Measurements from ENCODE around the gene PIGQ.
"Not testable (repeated sequence)": the region's sequence is repeated elsewhere in the genome, so short reads cannot be mapped to it uniquely, and the experiment has no call there.

The PIGQ gene

GRCh38 chr16:595942-596735, 26.4 kb downstream of the PIGQ start:
- Histone ChIP-seq H3K4me1 (ENCODE audit: control insufficient read depth, insufficient read depth, low read length) (peaks cover 21% of the 10 kb centered on the region), H3K9ac (ENCODE audit: low read length) (no peak overlapping the region), H3K4me3 (ENCODE audit: low read length) (no peak overlapping the region), H3K36me3 (ENCODE audit: control insufficient read depth, insufficient read depth, low read length, severe bottlenecking) (peaks cover 16% of the 10 kb centered on the region), H3K9me3 (ENCODE audit: control insufficient read depth, low read length) (no peaks in the 10 kb centered on the region), H3K27me3 (replicated peaks; ENCODE audit: control insufficient read depth, insufficient read depth, low read length) (no peaks in the 10 kb centered on the region)
- DNase-seq (ENCODE audit: low read depth) = no peak

DNA sequence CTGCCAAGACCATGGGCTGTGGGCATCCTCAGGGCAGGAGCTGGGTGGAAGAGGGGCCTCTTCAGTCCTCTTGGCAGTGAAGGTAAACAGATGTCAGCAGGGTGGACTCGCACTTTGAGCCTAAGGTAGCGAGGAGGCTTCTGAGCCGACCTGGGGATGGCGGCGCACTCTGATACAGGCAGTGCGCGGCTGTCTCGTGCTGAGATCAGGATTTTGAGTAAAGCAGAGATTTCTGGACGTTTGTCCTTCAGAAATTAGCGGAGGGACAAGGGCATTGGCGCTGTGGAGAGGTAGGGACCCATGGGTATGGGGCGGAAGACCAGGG, 26.9 kb downstream of the PIGQ start:
- H3K36me3 ChIP-seq (ENCODE audit: control insufficient read depth, insufficient read depth, low read length, severe bottlenecking) = peaks cover 16% of the 10 kb centered on the region
- H3K9ac ChIP-seq (ENCODE audit: low read length) = no peak overlapping the region
- H3K4me3 ChIP-seq (ENCODE audit: low read length) = no peak overlapping the region
- H3K27me3 ChIP-seq (replicated peaks; ENCODE audit: control insufficient read depth, insufficient read depth, low read length) = no peaks in the 10 kb centered on the region
- no peaks in the 10 kb centered on the region for H3K9me3 ChIP-seq (ENCODE audit: control insufficient read depth, low read length)
- H3K4me1 ChIP-seq (ENCODE audit: control insufficient read depth, insufficient read depth, low read length) = peaks cover 18% of the 10 kb centered on the region
- DNase-seq (ENCODE audit: low read depth) = no peak

GRCh38 chr16:597655-598054, 27.9 kb downstream of the PIGQ start:
- not testable (repeated sequence) for H3K27me3 ChIP-seq (replicated peaks; ENCODE audit: control insufficient read depth, insufficient read depth, low read length); H3K9ac ChIP-seq (ENCODE audit: low read length); H3K4me3 ChIP-seq (ENCODE audit: low read length); DNase-seq (ENCODE audit: low read depth); H3K9me3 ChIP-seq (ENCODE audit: control insufficient read depth, low read length); H3K4me1 ChIP-seq (ENCODE audit: control insufficient read depth, insufficient read depth, low read length)
- peaks cover 16% of the 10 kb centered on the region for H3K36me3 ChIP-seq (ENCODE audit: control insufficient read depth, insufficient read depth, low read length, severe bottlenecking)

DNA sequence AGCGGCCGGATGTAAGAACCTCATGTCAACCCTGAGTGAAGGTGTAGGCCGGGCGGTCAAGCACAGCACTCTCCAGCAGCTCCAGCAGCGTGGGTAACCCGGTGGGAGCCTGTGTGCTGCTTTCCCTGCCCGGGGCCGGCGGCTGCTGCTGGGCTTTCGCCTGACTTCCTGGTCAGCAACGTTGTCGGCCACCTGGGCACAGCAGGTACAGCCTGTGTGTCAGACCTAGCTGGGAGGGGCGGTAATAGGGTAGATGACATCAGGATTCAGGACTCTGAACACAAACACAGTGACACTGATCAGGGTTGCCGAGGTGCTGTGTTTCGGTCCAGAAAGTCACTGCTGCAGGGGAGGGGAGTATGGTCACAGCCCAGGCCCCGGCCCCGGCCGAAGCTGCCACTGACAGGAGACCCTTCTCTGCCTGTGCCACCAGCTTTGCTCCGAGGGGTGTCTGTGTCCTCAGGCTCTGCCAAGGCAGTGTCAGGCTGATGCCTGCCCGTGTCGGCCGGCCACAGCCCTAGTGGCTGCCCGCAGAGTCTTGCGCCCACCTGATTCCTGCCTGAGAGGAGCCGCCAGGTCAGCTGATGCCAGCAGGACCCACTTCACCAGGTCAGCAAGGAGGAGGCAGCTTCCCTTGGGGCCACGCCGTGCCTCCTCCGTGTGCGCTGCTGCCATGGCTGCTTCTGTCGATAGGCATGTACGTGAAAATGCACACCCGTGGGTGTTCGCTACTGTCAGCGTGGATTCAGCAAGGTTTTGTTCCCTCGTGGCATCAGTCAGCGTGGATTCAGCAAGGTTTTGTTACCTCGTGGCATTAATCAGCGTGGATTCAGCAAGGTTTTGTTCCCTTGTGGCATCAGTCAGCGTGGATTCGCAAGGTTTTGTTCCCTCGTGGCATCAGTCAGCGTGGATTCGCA, 29.3 kb downstream of the PIGQ start:
- H3K4me3 ChIP-seq (ENCODE audit: low read length) = no peak overlapping the region
- no peak overlapping the region for H3K9ac ChIP-seq (ENCODE audit: low read length)
- peaks cover 12% of the 10 kb centered on the region for H3K36me3 ChIP-seq (ENCODE audit: control insufficient read depth, insufficient read depth, low read length, severe bottlenecking)
- no peaks in the 10 kb centered on the region for H3K27me3 ChIP-seq (replicated peaks; ENCODE audit: control insufficient read depth, insufficient read depth, low read length)
- DNase-seq (ENCODE audit: low read depth) = no peak
- no peaks in the 10 kb centered on the region for H3K9me3 ChIP-seq (ENCODE audit: control insufficient read depth, low read length)
- no peaks in the 10 kb centered on the region for H3K4me1 ChIP-seq (ENCODE audit: control insufficient read depth, insufficient read depth, low read length)

DNA sequence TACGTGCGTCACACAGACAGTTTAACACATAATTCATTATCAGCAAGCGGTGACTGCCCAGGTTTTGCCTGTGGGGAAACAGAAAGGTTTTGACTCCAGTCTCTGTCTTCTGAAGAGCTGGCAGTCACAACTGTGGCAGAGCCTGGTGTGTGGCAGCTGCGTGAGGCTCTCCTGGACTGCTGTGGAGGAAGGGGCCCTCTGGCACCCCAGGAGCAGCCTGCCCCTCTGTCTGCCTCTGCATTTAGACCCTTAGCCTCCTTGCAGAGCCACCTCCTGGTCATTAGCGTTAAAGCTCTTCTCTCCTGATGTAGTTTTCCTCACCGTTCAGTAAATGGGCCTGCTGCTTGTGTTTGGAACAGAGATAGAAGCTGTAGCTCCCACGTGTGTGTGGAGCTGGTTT, 31.0 kb downstream of the PIGQ start:
- Histone ChIP-seq H3K9ac (ENCODE audit: low read length) (no peak overlapping the region), H3K4me1 (ENCODE audit: control insufficient read depth, insufficient read depth, low read length) (no peaks in the 10 kb centered on the region), H3K9me3 (ENCODE audit: control insufficient read depth, low read length) (no peaks in the 10 kb centered on the region), H3K36me3 (ENCODE audit: control insufficient read depth, insufficient read depth, low read length, severe bottlenecking) (peaks cover 12% of the 10 kb centered on the region), H3K4me3 (ENCODE audit: low read length) (no peak overlapping the region), H3K27me3 (replicated peaks; ENCODE audit: control insufficient read depth, insufficient read depth, low read length) (no peaks in the 10 kb centered on the region)
- peak; percentile 16 for DNase-seq (ENCODE audit: low read depth)

DNA sequence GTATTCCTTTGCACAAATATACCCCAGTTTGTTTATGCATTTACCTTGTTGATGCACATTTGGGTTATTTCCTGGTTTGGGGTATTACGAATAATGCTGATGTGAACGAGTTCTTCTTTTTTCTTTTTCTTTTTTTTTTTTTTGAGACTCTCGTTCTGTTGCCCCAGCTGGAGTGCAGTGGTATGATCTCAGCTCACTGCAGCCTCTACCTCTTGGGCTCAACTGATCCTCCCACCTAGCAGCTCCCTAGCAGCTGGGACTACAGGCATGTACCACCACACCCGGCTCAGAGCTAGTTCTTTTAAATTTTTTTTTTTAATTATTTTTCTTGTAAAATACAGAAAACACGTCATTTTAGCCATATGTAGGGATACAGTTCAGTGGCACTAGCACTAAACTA, 34.2 kb downstream of the PIGQ start:
- no peaks in the 10 kb centered on the region for H3K9me3 ChIP-seq (ENCODE audit: control insufficient read depth, low read length)
- H3K4me1 ChIP-seq (ENCODE audit: control insufficient read depth, insufficient read depth, low read length) = no peaks in the 10 kb centered on the region
- no peak for DNase-seq (ENCODE audit: low read depth)
- peaks cover 6% of the 10 kb centered on the region for H3K36me3 ChIP-seq (ENCODE audit: control insufficient read depth, insufficient read depth, low read length, severe bottlenecking)
- H3K9ac ChIP-seq (ENCODE audit: low read length) = no peak overlapping the region
- no peak overlapping the region for H3K4me3 ChIP-seq (ENCODE audit: low read length)
- H3K27me3 ChIP-seq (replicated peaks; ENCODE audit: control insufficient read depth, insufficient read depth, low read length) = no peaks in the 10 kb centered on the region

DNA sequence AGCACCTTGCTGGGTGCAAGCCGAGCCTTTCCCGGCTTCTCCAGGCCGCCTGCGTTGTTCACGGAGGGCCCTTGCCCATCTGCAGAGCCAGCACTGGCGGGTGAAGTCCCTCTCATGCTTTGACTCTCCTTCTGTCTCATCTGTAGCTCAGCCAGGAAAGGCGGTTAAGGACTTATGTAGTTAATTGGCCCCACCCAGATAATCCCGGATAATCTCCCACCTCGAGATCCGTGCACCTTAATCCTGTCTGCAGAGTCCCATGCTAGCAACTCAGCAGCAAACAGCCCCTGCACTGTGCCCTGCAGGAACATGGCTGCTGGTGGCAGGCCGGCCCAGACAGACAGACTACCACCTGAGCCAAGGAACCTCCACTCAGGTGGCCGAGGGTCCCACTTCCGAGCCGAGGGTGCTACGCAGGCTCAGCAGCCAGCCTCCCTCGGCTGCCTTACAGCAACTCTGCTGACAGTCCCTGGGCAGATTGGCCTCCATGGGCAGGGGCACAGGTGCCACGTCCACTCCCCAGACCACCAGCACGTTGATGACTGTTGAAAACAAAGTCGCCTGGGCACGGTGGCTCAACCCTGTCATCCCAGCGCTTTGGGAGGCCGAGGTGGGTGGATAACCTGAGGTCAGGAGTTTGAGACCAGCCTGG, 37.0 kb downstream of the PIGQ start:
- no peaks in the 10 kb centered on the region for H3K36me3 ChIP-seq (ENCODE audit: control insufficient read depth, insufficient read depth, low read length, severe bottlenecking)
- H3K4me3 ChIP-seq (ENCODE audit: low read length) = no peak overlapping the region
- no peaks in the 10 kb centered on the region for H3K27me3 ChIP-seq (replicated peaks; ENCODE audit: control insufficient read depth, insufficient read depth, low read length)

DNA sequence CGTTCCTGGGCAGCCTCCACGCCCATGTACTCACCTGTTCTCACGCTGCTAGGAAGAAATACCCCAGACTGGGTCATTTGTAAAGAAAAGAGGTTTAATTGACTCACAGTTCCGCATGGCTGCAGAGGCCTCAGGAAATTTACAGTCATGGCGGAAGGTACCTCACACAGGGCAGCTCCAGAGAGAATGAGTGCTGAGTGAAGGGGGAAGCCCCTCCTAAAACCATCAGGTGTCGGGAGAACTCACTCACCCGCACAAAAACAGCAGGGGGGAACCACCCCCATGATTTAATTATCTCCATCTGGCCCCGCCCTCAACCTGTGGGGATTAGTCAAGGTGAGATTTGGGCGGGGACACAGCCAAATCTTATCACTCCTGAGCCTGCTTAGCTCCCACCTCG, 38.3 kb downstream of the PIGQ start:
- no peaks in the 10 kb centered on the region for H3K9me3 ChIP-seq (ENCODE audit: control insufficient read depth, low read length)
- H3K4me3 ChIP-seq (ENCODE audit: low read length) = no peak overlapping the region
- no peaks in the 10 kb centered on the region for H3K36me3 ChIP-seq (ENCODE audit: control insufficient read depth, insufficient read depth, low read length, severe bottlenecking)
- no peak for DNase-seq (ENCODE audit: low read depth)
- no peaks in the 10 kb centered on the region for H3K4me1 ChIP-seq (ENCODE audit: control insufficient read depth, insufficient read depth, low read length)
- no peak overlapping the region for H3K9ac ChIP-seq (ENCODE audit: low read length)
- H3K27me3 ChIP-seq (replicated peaks; ENCODE audit: control insufficient read depth, insufficient read depth, low read length) = no peaks in the 10 kb centered on the region

More for the DNA sequence above, 37.0 kb downstream of the PIGQ start:
- no peak for DNase-seq (ENCODE audit: low read depth)
- H3K4me1 ChIP-seq (ENCODE audit: control insufficient read depth, insufficient read depth, low read length) = no peaks in the 10 kb centered on the region
- H3K9me3 ChIP-seq (ENCODE audit: control insufficient read depth, low read length) = no peaks in the 10 kb centered on the region
- H3K9ac ChIP-seq (ENCODE audit: low read length) = no peak overlapping the region

GRCh38 chr16:609316-609715, 39.5 kb downstream of the PIGQ start:
- no peaks in the 10 kb centered on the region for H3K27me3 ChIP-seq (replicated peaks; ENCODE audit: control insufficient read depth, insufficient read depth, low read length)
- H3K9me3 ChIP-seq (ENCODE audit: control insufficient read depth, low read length) = no peaks in the 10 kb centered on the region
- no peak for DNase-seq (ENCODE audit: low read depth)
- no peak overlapping the region for H3K4me3 ChIP-seq (ENCODE audit: low read length)
- no peaks in the 10 kb centered on the region for H3K36me3 ChIP-seq (ENCODE audit: control insufficient read depth, insufficient read depth, low read length, severe bottlenecking)
- no peak overlapping the region for H3K9ac ChIP-seq (ENCODE audit: low read length)
- no peaks in the 10 kb centered on the region for H3K4me1 ChIP-seq (ENCODE audit: control insufficient read depth, insufficient read depth, low read length)

DNA sequence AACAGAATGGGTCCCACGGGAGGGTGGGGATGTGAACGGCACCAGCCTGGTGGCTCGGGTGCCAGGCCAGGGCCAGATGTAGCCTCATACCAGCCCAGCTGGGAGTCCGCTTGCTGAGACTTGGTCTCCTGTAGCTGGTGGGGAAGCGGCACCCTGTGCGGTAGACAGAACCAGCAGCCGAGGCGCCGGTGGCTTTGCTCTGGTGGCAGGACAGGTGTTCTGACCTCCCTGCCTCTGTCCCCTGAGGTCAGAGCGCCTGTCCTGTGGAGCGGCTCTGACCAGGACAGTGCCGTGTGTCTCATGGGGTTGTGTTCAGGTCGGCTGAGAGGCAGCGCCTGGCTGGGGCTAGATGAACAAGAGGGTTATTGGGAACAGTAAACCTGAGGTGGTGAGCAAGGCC, 40.2 kb downstream of the PIGQ start:
- no peak for DNase-seq (ENCODE audit: low read depth)
- no peaks in the 10 kb centered on the region for H3K4me1 ChIP-seq (ENCODE audit: control insufficient read depth, insufficient read depth, low read length)
- H3K4me3 ChIP-seq (ENCODE audit: low read length) = no peak overlapping the region
- no peaks in the 10 kb centered on the region for H3K9me3 ChIP-seq (ENCODE audit: control insufficient read depth, low read length)
- no peak overlapping the region for H3K9ac ChIP-seq (ENCODE audit: low read length)
- no peaks in the 10 kb centered on the region for H3K27me3 ChIP-seq (replicated peaks; ENCODE audit: control insufficient read depth, insufficient read depth, low read length)
- no peaks in the 10 kb centered on the region for H3K36me3 ChIP-seq (ENCODE audit: control insufficient read depth, insufficient read depth, low read length, severe bottlenecking)
